ENCODE measurements around the gene CNTFR.

The CNTFR gene

DNA sequence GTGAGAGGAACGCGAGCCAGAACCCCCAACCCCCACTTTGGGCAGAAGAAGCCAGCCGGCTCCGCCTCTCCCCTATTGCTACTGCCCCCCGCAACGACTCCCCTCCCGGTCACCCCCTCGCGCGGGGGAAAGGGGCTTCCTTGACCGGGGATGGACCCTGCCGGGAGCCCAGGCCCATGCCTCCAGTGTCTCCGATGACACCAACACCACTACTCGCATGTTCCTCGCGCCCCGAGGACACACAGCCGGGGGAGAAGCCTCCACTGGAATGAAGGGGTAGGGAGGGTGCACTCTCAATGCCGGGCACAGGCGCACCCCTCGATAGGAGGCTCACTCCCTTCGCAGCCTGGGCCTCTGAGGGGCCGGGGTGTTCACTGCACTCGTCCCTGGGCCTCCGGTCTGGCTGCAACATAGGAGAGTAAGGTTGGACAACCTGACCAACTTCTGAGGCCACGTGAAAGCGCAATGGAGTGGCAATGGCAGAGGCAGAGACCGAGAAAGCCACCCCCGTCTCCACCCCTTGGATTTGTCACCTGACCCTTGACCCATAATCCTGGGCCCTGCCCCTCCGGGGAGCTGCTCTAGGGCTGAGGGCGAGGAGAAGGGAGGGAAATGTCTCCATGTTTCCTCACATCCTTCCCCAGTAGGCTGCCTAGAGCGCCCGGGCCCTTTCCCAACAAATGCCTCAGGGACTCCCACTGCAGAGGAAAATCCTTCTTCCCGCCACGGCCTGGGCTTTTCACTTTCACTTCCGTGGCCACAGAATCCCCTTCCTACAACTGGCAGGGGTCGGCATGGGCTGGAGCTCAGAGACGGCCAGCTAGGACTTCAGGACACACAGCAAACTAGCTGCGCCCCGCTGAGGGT, 1.1 kb upstream of the CNTFR start:
- in situ Hi-C loops (cut with MboI; ENCODE audit: low sequenced_read_pairs) = no loop called here

DNA sequence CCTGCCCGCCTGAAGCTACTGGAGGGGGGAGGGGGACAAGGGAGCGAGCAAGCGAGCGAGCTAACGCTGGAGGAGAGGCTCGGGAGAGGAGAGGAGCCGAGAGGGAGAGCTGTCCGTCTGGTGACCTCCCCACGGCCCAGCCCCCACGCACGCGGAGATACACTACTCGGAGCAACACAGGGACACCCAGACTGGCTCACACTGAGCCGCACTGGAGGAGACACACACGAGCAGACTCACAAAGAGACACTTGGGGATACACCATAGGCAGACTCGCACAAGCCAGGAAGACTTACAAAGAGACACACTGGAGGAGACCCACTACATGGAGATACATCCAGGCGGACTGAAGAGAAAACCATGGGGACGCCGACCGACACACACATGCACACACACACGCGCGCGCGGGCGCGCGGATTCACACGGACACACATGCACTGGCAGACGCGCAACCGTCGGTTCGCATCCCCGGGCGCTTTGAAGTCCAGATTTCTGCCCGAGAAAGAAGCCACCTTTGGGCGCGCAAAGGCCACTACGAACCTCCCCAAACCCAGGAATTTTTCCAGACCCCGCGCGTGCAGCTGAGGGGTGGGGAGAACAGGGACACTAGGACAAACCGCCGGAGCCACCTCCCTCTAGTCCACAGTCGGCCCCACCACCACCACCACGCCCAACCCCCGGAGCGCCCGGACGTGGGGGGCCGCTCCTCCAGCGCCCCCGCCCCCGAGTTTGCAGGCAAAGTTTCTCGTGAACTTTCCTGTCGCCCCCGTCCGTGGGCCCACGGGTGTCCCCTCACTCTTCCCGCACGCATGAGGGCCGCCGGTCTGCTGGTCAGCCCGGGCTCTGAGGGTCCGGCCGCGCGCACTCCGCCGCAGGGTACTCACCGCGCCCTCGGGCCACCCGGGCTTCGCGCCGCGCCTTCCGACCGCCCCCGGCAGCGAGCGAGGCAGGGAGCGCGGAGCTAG, 571 bp downstream of the CNTFR start:
- in situ Hi-C loops (cut with MboI; ENCODE audit: low sequenced_read_pairs) = no loop called here

DNA sequence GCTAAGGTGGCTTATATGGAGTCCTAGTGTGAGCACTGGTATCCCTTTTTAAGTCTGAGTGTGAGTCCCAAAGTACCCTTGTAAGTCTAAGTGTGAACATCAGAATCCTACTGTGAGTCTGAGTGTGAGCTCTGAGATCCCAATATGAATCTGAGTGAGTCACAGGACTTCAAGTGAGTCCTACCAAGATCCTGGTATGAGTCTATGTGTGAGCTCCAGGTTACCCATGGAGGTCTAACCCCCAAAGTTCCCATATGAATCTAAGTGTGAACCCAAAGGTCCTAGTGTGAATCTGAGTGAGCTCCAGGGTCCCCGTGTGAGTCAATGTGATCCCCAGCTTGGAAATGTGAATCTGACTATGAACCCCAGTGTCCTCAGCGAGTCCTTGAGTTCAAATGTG, 2.3 kb downstream of the CNTFR start:
- in situ Hi-C loops (cut with MboI; ENCODE audit: low sequenced_read_pairs) = no loop called here

DNA sequence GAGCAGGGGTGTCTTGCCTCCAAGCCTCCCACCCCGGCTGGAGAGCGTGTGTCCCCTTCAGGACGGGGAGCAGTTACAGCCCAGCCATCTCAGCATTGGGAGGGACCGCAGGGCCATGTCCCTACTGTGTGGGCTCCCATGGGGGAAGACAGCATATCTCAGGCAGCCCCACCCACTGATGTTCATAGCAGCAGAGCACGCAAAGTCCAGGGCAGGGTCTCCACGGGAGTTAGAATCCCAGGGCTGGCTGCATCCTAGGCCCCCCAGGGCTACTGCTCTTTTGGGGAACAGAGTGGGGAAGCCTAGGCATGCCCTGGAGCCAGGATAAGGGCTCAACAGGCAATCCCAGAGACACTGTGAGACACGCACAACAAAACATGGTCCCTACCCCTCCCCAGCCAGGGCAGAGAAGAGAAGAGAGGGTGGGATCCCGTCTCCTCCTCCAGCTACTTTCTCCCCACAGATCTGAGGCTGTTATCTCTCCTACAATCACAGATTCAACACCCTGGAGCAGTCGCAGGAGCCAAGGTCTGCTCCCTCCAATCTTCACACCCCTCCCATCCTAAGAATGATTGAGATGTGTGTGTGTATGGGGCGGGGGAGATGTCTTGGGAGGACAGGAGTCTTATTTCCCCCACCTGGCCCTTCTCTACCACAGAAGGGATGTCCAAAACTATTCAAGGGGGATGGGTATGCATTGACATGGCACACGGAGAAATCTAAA, 3.4 kb downstream of the CNTFR start:
- in situ Hi-C loops (cut with MboI; ENCODE audit: low sequenced_read_pairs) = no loop called here

DNA sequence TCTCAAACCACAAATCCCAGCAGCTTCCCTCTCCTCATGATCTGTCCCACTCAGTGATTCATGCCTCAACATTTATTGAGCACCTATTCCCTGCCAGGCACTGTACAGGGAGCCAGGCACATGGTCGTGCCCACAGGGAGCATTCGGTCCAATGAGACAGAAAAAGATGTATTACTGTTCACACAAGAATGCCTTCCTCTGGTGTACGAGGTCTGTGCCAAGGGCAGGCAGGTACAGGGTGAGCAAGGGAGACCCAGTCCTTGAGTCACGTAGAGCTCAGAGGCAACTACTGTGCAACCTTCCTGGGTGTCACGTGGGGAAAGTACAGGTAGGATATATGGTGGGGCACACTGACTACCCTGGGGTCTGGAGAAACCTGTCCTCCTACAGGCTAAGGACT, 4.6 kb downstream of the CNTFR start:
- in situ Hi-C loops (cut with MboI; ENCODE audit: low sequenced_read_pairs) = no loop called here

DNA sequence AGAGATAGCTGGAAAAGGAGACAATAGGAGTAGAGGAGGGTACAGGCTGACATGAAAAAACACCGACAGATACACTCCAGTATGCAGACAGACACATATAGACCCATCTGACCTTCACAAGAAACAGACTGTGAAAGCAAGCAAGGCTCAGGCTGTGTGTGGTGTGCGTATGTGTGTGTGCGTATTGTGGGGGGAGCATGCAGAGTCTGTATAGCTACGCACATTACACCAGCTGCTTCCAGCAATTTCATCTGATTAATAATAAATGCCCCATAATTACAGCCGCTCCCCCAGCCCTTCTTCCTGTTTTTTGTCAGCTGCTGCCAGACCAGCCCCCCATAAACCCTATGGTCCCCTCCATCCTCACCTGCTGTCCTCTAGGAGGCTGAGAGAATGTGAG, 6.7 kb downstream of the CNTFR start:
- in situ Hi-C loops (cut with MboI; ENCODE audit: low sequenced_read_pairs) = no loop called here

DNA sequence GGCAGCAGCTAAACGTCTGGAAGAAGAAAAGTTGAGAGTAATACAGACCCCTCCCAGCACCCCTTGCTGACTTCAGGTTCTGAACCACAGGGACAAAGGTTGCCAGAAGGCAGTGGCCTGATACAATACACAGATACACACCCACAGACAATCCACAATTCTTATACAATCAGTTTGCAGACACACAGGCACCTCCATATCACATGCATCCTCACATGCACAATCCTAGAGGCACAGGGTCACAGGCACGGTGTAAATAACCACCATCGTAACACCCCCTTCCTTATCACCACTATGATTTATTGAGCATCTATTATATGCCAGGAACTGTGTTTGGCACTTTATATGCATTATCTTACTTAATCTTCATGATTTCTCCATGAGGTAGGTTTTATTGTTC, 8.2 kb downstream of the CNTFR start:
- in situ Hi-C loops (cut with MboI; ENCODE audit: low sequenced_read_pairs) = no loop called here

DNA sequence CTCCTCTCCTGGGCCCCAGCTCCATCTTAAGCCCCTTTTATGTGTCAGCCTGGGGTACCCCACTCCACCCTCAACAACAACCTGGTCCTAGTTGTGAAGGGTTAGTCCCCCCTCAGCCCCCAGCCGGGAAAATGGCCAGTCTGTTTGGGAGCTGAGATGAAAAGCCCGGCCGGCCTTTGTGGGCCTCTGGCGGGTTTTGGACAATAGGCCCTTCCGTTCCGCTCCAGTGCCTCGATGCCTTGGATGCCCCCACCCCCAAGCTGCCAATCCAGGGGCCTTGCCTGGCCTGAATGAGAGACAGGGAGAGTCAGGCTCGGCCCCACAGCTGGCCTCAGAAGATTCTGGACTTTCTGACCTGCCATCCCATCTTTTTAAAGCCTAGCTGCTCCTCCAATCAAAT, 9.2 kb downstream of the CNTFR start:
- in situ Hi-C loops (cut with MboI; ENCODE audit: low sequenced_read_pairs) = no loop called here

DNA sequence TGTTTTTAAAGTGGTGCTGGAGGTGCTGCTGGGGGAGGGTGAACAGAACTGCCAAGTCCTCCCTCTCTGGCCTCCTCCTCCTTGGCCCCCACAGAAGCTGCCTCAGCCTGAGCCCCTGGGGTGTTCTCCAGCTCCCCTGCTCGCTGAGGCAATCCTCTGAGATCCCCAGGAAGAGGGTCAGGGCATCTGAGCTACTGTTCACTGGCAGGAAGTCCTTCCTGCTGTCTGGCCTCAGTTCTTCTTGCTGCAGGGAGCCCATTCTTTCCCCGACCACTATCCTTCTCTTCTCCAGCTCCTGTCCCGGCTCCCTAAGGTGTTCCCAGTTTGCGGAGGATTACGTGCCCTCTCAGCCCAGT, 9.7 kb downstream of the CNTFR start:
- in situ Hi-C loops (cut with MboI; ENCODE audit: low sequenced_read_pairs) = no loop called here

DNA sequence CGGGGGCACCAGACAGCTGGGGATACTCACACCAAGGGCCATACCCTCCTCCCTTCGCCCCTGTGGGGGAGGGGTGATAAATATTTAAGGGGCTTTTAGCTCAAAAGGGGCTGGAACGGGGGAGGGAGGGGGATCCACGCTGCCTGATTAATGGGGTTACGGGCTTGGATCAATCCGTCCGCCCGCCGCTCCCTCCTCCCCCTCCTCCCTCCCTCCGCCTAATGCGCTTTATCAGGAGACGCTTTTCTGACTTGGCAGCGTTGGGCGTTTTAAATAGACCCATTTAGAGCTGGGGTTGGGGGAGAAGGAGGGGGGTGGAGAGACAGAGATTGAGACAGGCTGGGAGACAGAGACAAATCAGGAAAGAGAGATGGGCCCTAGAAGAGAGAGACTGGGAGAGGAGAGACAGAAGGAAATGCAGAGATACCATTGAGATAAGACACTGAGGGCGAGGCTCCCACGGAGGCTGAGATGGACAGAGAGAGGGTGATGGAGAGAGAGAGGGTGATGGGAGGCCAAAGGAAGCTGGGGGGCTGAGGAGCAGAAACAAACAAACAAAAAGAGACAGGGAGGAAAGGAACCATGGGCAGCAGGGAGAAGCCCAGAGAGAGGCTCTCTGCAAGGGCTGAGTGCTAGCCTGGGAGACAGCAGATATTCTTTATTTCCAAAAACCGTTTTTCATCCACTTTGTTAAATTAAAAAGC, 10.3 kb downstream of the CNTFR start:
- in situ Hi-C loops (cut with MboI; ENCODE audit: low sequenced_read_pairs) = no loop called here

DNA sequence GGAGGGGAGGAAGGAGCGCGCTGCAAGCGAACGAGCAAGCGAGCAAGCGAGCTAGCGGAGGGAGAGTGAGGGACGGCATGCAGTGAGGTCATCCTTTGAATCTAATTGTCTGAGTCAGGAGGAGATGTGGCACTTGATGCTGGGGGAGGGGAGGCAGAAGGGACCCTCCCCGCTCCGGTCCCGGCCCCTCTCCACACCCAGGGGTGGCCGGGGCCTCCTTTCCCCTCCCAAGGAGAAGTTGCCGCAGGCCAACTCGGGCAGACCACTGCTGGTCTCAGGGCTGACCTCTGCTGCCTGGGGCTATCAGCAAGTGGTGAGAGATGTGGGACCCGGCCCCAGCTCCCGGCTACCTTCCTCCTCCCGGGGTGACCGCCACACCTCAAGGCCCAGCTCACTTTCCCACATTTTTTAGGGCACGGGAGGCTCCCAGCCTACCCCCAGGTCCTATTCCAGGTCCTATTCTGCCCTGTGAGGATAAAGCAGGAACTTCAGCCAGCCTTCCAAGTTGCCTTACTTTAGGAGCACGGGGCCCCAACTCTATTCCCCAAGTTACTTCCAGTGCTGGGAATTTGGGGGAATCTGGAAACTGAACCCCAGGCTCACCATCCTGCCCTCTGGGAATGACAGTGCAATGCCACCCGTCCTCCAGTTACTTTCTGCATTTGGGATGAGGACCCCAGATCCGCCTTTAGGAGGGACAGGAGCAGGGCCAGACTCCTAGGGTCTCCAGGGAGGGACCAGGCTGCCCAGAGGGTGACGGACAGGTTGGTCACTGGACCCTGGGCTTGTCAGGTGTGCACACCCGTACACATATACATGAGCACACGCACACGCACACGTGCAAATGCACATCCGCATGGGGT, 11.1 kb downstream of the CNTFR start:
- in situ Hi-C loops (cut with MboI; ENCODE audit: low sequenced_read_pairs) = no loop called here

DNA sequence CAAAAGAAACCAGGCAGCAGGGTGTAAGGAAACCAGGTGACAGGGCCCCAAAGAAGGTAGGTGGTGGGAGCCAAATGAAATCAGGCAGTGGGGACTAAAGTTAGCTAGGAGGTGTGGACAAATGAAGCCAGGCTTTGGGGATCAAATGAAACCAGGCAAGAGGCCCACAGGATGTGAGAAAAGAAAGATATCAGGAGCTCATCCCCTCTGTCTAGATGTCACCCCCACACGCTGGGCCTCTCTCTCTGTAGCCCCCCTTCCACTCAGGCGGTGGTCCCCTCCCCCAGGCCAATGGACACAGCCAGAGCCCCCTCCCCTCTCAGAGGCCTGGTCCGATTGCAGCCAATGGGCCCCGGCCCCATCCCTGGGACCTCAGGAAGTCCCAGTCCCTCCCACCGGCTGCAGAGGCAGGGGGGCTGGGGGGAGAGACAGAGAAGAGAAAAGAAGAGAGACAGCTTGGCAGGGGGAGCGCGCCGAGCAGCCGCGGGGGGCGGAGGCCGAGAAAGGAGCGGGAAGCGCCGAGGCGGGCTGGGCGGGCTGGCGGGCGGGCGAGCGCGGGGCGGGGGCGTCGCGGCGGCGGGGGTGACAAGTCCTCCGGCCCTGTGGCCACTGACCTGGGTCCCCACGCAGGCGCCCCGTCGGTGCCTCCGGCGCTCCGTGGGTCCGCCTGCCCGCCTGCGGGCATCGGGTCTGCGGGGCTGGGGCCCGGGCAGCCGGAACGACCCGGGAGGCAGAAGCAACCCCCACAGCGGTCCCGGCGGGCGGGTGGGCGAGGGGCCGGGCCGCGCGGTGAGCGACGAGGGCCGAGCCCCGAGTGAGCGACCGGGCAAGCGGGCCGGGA, 11.9 kb downstream of the CNTFR start:
- in situ Hi-C loops (cut with MboI; ENCODE audit: low sequenced_read_pairs) = no loop called here

DNA sequence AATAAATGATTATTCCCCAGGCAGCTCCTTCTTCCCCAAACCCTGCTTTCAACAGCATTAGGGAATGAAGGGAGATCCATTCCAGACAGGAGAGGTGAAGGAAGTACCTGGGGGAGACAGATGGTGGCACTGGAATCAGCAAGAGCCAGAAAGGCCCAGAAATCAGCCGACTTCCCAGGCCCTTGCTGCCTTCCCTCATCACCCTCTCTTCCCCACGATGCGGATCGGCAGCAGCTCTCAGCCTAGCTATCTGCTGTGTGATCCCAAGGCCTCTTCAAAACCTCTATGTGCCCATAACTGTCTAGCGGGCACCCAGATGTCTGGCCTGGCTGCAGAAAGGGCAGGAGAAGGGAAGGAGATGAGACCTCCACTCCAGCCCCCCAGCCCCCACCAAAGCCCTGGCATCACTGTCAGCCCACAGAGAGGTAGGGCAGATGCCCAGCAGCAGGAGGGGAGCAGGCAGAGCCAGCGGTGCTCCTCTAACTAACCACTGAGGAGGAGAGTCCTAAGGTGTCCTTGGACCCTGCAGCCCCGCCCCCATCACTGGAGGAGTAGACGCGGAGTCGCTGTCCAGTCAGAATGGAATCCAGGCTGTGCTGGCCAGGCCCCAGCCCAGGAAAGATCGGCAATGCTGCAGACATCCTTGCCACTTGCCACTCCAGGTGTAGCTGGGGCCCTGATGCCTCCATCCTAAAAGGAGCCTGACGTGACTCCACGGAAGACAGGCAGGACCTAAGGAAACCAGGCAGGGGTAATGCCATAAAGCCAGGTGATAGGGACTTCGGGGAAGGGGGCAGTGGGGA, 12.7 kb downstream of the CNTFR start:
- in situ Hi-C loops (cut with MboI; ENCODE audit: low sequenced_read_pairs) = no loop called here

DNA sequence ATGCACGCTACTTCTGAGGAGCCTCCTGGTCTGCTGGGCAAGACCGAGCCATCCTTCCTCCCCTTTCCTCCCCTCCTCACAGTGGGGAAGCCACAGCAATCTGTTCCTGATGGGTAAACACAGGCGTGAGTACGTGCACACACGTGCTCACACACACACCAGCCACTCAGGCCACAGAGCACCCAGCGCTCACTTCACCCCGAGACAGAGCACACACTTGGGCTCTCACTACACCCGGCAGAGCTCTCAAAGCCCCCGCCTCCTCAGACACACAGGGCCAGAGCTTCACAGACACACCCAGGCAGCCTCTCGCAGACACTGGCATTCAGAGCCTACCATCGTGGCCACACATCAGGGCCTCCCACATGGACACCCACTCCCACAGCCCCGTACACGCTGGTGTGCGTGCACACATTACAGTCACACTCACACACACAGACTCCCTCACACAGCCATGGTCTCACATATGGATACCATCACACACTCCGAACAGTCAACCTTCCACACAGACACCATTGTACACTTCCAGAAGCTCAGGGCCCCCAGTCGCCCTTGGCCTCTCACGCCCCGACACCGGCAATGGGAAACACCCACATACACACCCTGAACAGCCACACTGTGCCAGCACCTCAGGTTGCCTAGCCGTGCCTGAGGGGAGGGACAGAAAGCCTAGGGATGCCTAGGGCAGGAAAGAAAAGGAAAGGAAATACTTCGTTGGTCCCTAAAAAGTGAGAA, 13.5 kb downstream of the CNTFR start:
- in situ Hi-C loops (cut with MboI; ENCODE audit: low sequenced_read_pairs) = no loop called here

DNA sequence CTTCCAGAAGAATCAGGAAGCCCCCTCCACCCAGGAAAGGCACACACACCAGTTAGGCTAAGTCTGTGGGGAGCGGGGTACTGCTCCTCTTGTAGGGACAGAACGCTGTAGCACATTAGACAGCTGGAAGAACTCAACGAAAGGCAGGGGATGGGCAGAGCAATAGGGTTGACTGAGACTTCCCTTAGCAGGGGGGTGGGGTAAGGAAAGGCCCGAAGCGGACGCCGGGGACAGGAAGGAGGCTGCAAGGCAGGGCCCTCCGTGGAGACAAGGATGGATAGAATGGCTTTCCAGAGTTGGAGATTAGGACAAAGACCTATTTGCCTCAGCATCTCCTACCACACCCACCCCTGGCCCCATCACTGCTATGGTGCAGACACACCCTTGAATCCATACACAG, 14.3 kb downstream of the CNTFR start:
- in situ Hi-C loops (cut with MboI; ENCODE audit: low sequenced_read_pairs) = no loop called here

DNA sequence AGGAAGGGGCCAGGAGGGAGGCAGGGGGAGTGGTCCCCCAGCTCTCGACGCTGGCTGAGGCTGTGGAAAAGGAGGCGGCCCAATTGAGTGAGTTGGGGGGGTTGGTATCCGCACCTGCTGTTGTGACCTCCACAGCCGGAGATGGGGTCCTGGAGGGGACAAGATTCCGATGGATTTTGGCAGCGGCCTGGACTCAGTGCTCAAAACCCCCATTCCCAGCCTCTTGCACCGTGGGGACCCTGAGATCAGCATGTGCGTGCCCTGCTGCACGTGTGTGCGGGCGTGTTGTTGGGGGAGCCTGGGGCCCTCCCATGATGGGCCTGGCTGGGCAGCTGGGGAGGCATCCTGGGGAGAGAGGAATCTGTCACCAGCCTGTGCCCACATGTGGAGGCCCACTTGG, 15.0 kb downstream of the CNTFR start:
- in situ Hi-C loops (cut with MboI; ENCODE audit: low sequenced_read_pairs) = no loop called here

DNA sequence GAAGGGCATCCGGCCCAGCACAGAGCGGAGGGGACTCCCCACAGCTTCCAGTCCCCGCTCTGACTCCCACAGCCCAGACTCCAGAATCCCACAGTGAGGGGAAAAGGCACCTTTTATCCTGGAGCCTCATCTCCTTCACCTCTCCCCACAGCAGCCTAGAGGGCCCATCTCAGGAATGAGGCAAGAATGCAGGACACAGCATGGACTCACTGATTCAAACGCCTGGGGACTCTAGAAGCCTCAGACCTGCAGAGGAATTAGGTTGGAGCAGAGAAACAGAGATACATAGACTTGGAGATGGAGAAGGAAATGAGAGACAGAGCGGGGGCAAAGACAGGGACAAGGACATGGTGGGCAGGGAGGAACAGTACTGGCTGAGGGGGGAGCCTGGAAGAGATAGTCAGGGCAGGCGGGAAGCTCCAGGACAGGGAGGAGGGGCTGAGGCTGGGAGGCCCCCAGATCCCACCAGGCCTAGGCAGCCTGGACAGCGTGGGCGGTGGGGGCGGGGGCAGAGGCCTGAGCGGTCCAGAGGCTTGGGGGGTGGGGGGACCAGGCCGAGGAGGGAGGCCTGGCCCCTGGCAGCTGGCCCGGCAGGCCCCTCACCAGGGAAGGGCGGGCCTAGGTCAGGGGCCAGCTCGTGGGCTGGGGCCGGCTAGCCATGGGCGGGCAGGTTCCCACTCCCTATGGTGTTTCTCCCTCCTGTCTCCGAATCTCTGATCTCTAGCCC, 15.8 kb downstream of the CNTFR start:
- in situ Hi-C loops (cut with MboI; ENCODE audit: low sequenced_read_pairs) = no loop called here

Data from hTERT RPE-1 (cell line).